MCF 10A (cell line): ENCODE results near the gene PGM2. TPM values are rescaled to one million over a fixed set of nuclear protein-coding genes. Genes with fewer than 3 reads are reported as not detected.

Experiments
- BruUV-seq: library from RNA; stranded (reverse); fragments of 400-500 nt; replicated peaks from 2 replicates; lab custom pipeline; 2021; lab: Mats Ljungman, UMichigan
- CTCF ChIA-PET: fragments of 300-600 bp; sonication (Branson Sonifier 250); formaldehyde crosslinking; extraction: SDS; loops from one replicate; lab custom pipeline; 2021; ENCODE audit warnings: antibody characterized with exemption, inconsistent platforms; lab: Yijun Ruan, JAX
- POLR2A ChIA-PET: fragments of 300-600, 350-650 bp; sonication (Branson Sonifier 250); formaldehyde crosslinking; extraction: SDS; loops from one replicate; lab custom pipeline; 2020; ENCODE audit warnings: antibody characterized with exemption, inconsistent platforms; lab: Yijun Ruan, JAX
- DNase-seq: peaks from one replicate; pipeline ENCODE4 v3.0.0-alpha.2; 2018; ENCODE audit not compliant: unreplicated experiment
- H3K27ac Mint-ChIP-seq: one replicate; pipeline ENCODE4 v1.8.0; 2022; ENCODE audit warnings: mild to moderate bottlenecking, low read depth, mixed read lengths; ENCODE audit not compliant: unreplicated experiment
- H3K27me3 Mint-ChIP-seq: one replicate; pipeline ENCODE4 v1.8.0; 2022; ENCODE audit warnings: mixed read lengths; ENCODE audit not compliant: insufficient read depth, unreplicated experiment
- H3K36me3 Mint-ChIP-seq: one replicate; pipeline ENCODE4 v1.8.0; 2022; ENCODE audit warnings: mild to moderate bottlenecking, moderate library complexity, mixed read lengths; ENCODE audit not compliant: insufficient read depth, unreplicated experiment
- H3K4me1 Mint-ChIP-seq: one replicate; pipeline ENCODE4 v1.8.0; 2022; ENCODE audit warnings: mixed read lengths; ENCODE audit not compliant: insufficient read depth, unreplicated experiment
- H3K4me3 Mint-ChIP-seq: one replicate; pipeline ENCODE4 v1.8.0; 2022; ENCODE audit warnings: mild to moderate bottlenecking, moderate library complexity, mixed read lengths; ENCODE audit not compliant: unreplicated experiment
- H3K9me3 Mint-ChIP-seq: one replicate; pipeline ENCODE4 v1.8.0; 2022; ENCODE audit warnings: mixed read lengths; ENCODE audit not compliant: unreplicated experiment
- CTCF ChIP-seq: fragments of 200-600 bp; IDR thresholded peaks from one replicate; pipeline ENCODE4 v1.8.0; 2022; ENCODE audit warnings: antibody characterized with exemption, mild to moderate bottlenecking; ENCODE audit not compliant: unreplicated experiment
- intact Hi-C: fragments of 100-400 bp; cut with micrococcal nuclease; formaldehyde crosslinking; loops from 2 replicates; pipeline ENCODE4 v1.14.1; 2022
- total RNA-seq: library from RNA; stranded (reverse); gene quantifications from 2 replicates; pipeline ENCODE4 v1.2.3, GENCODE V29; 2022

The PGM2 gene
- total RNA-seq, 1 experiment from 2014 or later = 27.9 TPM

- DNase-seq = no peak
- Mint-ChIP-seq H3K36me3 (peaks cover 46% of the 10 kb centered on the region), H3K27ac (no peak overlapping the region), H3K4me3 (no peak overlapping the region), H3K27me3 (no peaks in the 10 kb centered on the region), H3K9me3 (no peaks in the 10 kb centered on the region), H3K4me1 (no peaks in the 10 kb centered on the region)
- no peak for TF ChIP-seq CTCF
- ChIA-PET POLR2A (no interaction called here), CTCF (interaction anchor here (0.8 kb wide), 1 partner anchor 19 kb away, joined by 3 read pairs; no protein-coding TSS in a partner anchor)
- intact Hi-C loops = no loop called here
- no TSS peak for BruUV-seq
Measured at GRCh38 chr4:37862961-37863360, 36.5 kb downstream of the PGM2 start.

GRCh38 chr4:37864786-37865185 lies 38.3 kb downstream of the PGM2 start:
- H3K9me3 Mint-ChIP-seq = no peaks in the 10 kb centered on the region

GRCh38 chr4:37865450-37865849 lies 39.0 kb downstream of the PGM2 start:
- H3K27ac Mint-ChIP-seq = no peak overlapping the region
- peaks cover 26% of the 10 kb centered on the region for H3K36me3 Mint-ChIP-seq
- no peak for TF ChIP-seq CTCF
- ChIA-PET CTCF (interaction anchor here (0.5 to 0.7 kb wide), 2 partner anchors 101 to 160 kb away, joined by 3 read pairs; no protein-coding TSS in a partner anchor), POLR2A (interaction anchor here (0.6 to 1.2 kb wide), 3 partner anchors 10 to 34 kb away, joined by 3 to 4 read pairs (median 3); no protein-coding TSS in a partner anchor)
- no peaks in the 10 kb centered on the region for H3K27me3 Mint-ChIP-seq
- no TSS peak for BruUV-seq
- no peak for DNase-seq
- no peak overlapping the region for H3K4me3 Mint-ChIP-seq
- intact Hi-C loops = no loop called here
- no peaks in the 10 kb centered on the region for H3K4me1 Mint-ChIP-seq
- H3K9me3 Mint-ChIP-seq = no peaks in the 10 kb centered on the region

More at GRCh38 chr4:37864786-37865185, 38.3 kb downstream of the PGM2 start:
- no peak for DNase-seq
- Mint-ChIP-seq H3K27me3 (no peaks in the 10 kb centered on the region), H3K36me3 (peaks cover 29% of the 10 kb centered on the region), H3K4me3 (no peak overlapping the region), H3K4me1 (no peaks in the 10 kb centered on the region), H3K27ac (no peak overlapping the region)
- intact Hi-C loops = no loop called here
- BruUV-seq = no TSS peak
- ChIA-PET POLR2A (interaction anchor here (0.7 to 1.2 kb wide), 2 partner anchors 9 to 28 kb away, joined by 3 to 4 read pairs; no protein-coding TSS in a partner anchor), CTCF (interaction anchor here (0.7 kb wide), 1 partner anchor 102 kb away, joined by 3 read pairs; no protein-coding TSS in a partner anchor)
- TF ChIP-seq CTCF = no peak

GRCh38 chr4:37867102-37867501 lies 40.6 kb downstream of the PGM2 start:
- POLR2A ChIA-PET = interaction anchor here (0.7 kb wide), 1 partner anchor 41 kb away, joined by 3 read pairs; no protein-coding TSS in a partner anchor
- H3K9me3 Mint-ChIP-seq = no peaks in the 10 kb centered on the region

More at GRCh38 chr4:37867102-37867501, 40.6 kb downstream of the PGM2 start:
- no peak for TF ChIP-seq CTCF
- no peak overlapping the region for H3K27ac Mint-ChIP-seq
- no peak for DNase-seq
- BruUV-seq = no TSS peak
- H3K4me1 Mint-ChIP-seq = peaks cover 5% of the 10 kb centered on the region
- CTCF ChIA-PET = interaction anchor here (1.0 kb wide), 1 partner anchor 103 kb away, joined by 3 read pairs; no protein-coding TSS in a partner anchor
- H3K4me3 Mint-ChIP-seq = no peak overlapping the region
- intact Hi-C loops = no loop called here
- no peaks in the 10 kb centered on the region for H3K27me3 Mint-ChIP-seq
- peaks cover 15% of the 10 kb centered on the region for H3K36me3 Mint-ChIP-seq
